Forelimb muscle (tissue), 1 donor: ENCODE results near the gene GPR176. TPM values are rescaled to one million over a fixed set of nuclear protein-coding genes. Genes with fewer than 3 reads are reported as not detected.
"Not testable (repeated sequence)": the region's sequence is repeated elsewhere in the genome, so short reads cannot be mapped to it uniquely, and the experiment has no call there.

ENCODE experiments used
- DNase-seq: peaks from one replicate; pipeline ENCODE4 v3.0.0-alpha.2; 2013; ENCODE audit warnings: low read depth
- polyA plus RNA-seq: library from polyadenylated mRNA; unstranded; fragments of 120-200 nt; gene quantifications from one replicate; pipeline ENCODE4 v1.2.1, GENCODE V29; 2013; ENCODE audit not compliant: insufficient read length

GPR176 gene
- polyA plus RNA-seq, 1 donor, result 3.6 TPM

DNA sequence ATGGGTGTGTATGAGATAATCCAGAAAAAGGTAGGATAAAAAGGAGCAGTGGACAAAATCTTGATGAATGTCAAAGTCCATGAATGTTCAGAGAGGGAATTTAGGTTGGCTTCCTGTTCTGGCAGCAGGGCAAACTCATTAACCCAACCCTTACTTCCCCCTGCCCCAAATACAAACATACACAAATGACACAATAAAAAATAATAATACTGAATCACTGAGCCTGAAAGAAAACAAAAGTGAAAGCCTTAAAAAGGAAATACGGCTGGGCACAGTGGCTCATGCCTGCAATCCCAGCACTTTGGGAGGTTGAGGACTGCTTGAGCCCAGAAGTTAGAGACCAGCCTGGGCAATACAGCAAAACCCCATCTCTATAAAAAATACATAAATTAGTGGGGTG, 62.9 kb downstream of the GPR176 start:
- DNase-seq, result no peak

DNA sequence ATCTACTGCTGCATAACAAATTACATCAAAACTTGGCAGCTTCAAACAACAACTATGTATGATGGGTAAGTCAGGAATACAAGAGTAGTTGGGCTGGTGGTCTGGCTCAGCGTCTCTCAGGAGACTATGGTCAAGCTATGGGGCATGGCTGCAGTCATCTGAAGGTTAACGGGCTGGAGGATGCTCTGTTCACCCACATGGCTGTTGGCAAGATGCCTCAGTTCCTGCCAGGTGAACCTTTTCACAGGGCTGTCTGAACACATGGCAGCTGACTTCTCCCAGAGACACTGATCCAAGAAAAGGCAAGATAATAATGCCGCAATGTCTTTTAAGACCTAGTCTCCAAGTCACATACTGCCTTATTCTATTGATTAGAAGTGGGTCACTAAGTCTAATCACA, 63.7 kb downstream of the GPR176 start:
- no peak for DNase-seq

DNA sequence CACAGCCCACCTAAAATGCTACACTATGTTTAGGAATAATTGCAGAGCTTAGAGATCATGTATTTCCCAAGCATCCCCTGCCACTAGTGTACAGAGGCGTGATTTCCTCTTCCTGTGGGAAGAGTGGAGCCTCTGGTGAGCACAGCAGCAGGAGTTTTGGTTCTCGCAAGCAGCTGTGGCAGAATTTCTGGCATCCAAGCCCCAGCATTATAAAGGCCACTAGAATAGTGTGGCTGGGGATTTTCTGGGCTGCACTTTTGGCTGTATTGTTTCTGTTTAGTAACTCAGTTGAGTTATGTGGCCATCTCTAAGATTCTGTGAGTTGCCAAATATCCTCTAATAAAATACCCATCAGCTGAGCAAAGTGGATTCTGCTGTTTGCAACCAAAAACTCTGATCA, 64.7 kb downstream of the GPR176 start:
- no peak for DNase-seq

DNA sequence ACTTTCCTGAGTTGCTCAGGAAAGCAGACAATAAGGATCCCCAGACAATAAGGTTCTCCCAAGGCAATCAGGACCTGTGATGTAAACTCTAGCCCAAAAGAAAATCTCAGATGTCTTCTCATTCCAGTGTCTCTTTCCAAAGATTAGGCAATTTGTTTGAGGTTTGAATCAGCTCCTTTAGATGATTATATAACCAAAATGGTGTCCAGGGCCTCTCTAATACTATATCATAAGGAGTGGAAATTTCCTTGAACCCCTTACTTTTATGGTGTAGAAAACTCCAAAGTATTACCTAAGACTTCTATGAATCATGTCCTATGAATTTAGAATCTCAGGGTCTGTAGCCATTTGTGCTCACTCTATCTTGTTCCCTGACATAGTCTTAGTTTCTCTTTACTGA, 65.9 kb downstream of the GPR176 start:
- DNase-seq, result no peak

DNA sequence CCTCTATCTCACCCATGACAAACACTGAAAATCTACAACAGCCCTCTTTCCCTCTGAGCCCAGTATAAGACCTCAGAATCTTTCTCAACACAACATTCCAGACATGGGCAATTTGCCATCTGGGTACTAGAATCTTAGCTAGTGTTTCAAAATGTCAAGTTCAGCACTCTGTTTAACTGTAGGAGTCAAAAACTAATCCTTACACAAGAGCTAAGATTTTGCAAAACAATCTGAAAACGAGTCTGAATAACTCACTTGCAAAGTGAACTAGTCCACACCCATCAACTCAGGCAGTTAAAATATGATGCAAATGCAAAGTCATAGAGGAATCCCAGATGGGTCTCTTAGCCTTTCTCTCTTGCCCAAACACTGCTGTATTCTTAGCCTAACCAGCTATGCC, 67.8 kb downstream of the GPR176 start:
- DNase-seq, result no peak

DNA sequence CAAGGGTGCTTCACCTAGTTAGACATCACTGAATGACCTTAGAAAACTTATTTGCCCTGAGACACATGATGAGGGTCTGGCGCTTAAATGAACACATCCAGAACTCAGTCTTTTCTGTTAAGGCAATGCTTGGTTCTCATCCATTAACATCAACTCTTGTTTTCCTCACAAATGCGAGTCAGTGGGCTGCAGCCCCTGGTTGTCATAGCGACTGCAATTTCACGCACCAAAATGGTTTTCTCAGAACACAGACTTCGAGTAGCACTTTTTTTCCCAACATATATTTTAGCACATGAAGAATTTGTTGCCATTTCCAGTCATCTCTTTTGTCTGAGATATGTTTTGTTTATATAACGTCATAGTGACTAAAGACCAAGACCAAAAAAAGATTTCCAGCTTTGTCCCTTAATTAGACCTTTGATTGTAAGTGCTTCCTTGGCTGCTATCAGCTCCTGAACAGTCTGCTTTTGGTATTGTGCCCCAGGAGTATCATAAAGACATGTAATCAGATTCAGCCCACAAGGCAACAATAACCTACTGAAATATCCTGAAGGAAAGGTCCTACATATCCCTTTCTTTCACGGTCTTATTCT, 68.5 kb downstream of the GPR176 start:
- DNase-seq, result no peak

DNA sequence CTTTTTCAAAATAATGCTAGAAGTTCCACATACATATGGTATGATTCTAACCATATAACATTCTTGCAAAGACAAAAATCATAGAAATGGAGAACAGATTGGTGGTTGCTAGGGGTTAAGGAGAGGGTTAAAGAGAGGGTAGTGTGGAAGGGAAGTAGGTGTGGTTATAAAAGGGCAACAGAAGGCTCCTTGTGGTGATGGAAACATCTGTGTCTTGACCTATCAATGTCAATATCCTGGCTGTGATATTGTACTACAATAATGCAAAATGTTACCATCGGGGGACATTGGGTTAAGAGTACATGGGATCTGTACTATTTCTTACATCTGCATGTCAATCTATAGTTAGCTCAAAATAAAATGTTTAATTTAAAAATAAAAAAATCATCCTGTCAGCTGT, 69.6 kb downstream of the GPR176 start:
- DNase-seq, result no peak

DNA sequence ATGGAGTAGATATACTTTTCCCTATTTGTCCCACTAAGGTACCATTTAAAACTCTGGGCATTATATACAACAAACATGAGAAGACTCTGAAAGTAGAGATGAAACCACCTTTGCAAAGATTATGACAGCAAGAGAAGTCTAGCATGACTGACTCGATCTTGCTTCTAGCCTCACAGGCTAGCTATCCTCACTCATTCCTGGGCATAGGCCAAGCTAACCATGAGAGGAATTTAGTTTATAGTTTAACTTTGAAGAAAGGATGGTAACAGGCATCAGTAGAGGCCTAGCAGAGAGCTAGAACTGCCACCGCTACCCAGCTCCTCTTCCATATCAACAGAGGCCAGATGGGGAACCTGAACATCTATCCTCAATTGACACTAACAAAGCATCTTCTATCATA, 74.0 kb downstream of the GPR176 start:
- no peak for DNase-seq

DNA sequence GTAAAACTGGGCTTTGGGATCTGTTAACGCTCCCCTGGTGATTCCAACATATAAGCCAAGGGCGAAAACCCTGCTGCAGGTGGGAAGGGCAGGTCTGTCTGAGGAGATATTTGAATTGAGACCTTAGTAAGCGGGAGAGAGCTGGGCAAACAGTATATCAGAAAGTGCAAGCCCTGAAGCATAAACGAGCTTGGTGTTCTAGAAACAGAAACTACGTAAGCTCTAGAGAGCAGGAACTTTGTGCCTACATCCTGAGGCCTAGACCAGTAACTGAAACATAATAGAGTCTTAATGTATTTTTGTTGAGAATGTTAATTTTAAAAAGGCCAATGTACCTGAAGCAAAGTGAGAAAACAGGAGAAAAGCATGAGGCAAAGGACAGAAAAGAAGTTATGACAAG, 74.5 kb downstream of the GPR176 start:
- no peak for DNase-seq

DNA sequence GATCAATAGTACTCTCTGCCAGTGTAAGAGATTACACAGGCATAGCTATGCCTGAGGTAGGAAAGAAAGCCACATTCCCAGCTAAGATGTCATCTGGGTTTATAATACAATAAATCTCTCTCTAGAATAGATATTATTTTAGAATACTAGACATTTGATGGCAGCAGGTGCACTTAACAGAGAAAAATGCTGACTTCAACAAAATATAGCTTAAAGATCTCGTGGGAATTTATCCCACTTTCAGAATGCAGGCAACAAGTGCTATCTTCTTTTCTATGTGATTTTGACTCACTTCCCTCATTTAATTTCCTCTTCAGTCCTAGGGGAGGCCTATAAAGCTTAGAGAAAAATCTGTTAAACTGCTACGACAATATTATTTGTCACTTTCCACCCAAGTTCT, 76.5 kb downstream of the GPR176 start:
- no peak for DNase-seq

DNA sequence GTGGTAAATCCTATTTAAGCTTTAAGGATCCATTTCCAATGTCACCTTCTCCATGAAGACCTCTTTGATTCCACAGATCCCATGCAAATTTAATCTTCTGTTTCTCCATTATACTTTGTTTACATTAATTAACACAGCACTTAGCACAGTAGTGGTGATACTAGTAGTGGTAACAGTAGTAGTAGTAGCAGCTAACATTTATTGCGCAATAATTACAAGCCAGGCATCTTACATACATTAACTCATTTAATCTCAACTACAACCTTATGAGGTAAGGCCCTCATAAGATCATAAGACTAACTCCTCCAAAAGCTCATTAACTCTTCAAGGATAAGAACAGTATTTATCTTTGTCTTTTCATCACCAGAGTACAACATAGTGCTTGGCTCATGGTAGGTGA, 82.6 kb downstream of the GPR176 start:
- no peak for DNase-seq

DNA sequence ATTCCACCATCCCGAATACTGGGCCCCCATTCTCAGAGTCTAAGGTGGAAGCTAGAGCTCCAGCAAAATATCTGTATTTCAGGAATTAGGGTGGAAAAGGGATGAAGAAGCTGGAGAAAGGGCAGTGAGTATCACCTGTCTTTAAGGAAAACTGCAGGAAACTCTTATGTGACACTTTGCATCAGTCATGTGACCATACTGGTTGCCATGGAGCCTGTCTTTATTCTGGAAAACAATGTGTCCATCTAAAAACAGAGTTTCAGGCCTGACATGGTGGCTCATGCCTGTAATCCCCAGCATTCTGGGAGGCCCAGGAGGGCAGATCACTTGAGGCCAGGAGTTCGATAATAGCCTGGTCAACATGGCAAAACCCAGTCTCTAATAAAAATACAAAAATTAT, 84.5 kb downstream of the GPR176 start:
- no peak for DNase-seq

DNA sequence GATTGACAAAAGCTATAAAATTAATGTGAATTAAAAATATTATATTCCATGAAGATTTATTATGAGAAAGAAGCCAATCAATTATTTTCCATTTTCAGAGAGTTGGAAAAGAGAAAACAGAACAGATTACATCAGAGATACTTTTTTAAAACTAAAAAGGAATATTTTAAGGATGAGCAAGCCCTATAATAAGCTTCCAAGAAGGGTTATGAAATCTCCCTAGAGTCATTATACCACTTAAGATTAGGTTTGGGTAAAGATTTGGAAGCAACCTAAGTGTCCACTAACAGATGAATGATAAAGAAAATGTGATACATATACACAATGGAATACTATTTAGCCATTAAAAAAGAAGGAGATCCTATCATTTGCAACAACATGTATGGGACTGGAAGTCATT, 85.8 kb downstream of the GPR176 start:
- DNase-seq, result no peak

DNA sequence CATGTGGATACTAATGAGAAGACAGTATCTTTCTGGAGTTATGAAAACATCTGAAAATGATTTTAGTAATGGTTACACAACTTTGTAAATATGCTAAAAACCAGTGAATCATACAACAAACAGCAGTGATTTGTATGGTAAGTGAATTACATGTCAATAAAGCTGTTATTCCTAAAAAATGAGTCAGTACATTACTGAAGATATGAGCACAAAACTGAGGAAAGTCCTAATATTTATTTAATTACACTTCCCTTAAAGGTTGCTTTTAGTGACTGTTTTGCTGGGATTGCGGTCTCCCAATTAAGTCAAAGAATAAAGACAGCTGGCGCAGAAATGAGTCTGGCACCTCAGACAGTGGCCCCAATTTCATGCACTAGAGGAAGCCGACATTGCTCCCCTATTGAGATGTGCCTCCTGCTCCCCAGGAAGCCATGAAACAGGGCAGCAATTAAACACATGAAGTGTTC, 86.5 kb downstream of the GPR176 start:
- DNase-seq, result no peak

DNA sequence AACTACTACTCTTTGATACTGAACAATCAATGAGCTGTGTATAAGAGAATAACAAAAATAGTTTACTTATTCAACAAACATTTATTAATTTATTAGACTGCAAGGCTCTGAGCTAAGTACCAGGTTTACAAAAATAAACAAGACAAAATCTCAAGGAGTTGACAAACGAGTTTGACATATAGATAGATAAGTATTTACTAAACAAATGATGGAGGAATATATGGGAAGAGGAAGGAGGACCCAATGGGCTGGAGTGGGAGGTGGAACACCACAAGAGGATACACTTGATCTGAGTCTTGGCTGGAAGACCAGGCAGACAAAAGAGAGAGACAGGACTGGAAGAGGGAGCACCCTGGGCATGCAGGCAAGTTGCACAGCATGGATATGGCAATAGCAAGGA, 89.9 kb downstream of the GPR176 start:
- no peak for DNase-seq

DNA sequence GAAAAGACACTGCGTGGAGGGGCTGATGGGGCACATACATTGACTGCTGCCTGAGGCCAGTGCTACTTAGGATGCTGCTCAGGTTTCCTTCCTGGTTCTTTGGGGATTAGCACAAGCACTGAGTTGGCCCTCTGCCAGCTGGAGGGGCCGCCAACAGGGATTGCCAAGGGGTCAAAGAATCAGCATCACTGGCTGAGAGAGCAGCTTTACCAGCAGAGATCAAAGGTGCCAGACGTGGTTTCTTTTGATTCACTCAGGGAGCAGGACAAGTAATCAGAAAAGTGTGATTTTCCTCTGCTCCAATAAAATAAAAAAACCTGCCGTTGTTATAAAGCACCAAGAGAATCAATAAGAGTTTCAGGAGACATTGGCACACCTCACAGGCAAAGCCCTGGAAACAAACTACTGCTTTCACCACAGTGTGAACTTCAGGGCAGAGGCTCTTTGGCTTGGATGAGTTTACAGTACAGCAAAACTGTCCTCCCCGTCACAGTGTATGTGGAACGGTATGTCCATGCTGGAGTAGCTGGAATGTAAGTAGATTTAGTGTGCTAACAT, 91.6 kb downstream of the GPR176 start:
- DNase-seq, result no peak

DNA sequence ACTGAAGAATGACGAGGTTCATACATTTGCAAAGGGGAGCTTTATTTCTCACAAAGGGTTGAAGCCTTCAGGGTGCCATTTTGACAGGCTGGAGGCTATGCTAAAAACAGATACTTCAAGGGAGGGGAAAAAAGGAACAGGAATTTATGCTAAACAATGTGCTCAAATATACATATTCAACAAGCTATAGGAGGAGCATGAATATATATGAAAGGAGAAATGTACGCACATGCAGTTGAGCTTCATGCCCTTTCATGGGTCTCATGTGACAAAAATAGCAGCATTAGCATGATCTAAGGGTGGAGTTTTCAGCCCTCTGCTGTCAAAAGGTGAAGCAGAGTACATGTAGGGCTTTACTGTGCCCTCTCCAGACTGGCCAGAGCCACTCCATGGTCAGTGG, 93.1 kb downstream of the GPR176 start:
- no peak for DNase-seq

DNA sequence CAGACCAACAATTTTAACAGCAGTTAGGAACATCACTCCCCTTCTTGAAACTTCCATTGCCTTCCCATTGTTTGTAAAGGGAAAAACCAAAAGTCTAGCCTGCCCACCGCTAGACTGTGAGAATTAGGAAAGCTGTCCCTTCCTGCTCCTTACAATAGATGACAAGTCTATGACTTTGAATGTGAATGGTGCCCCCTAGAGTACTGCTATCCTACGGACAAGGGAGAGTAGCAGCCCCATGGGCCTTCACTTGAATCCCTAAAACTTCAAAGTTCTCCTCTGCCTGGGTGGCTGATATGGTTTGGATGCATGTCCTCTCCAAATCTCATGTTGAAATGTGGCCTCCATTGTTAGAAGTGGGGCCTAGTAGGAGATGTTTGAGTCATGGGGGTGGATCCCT, 96.4 kb downstream of the GPR176 start:
- no peak for DNase-seq

DNA sequence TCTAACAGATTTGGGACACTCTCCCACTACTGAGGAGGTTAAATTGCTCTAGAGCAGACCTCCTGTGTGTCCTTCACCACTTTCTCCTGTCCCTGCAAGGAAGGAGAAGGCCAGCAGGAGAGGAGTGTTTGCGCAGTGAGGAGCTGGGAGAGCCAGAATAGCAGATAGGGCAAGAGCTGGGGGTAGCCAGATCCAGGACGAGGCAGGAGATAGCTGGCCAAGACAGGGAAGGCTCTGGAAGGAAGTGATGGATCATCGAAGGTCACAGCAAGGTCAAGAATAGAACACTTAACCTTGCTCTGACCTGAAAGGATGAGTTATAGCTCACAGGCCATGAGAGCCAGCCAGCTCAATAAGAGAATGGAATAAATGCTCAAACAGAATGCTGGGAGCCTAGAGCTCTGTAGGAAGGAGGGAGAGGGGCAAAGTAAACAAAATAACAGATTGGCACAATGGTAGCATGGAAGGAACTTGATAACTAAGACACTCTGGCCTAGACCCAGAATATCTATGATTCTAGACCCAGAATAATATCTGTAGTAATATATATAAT, 99.9 kb downstream of the GPR176 start:
- no peak for DNase-seq

DNA sequence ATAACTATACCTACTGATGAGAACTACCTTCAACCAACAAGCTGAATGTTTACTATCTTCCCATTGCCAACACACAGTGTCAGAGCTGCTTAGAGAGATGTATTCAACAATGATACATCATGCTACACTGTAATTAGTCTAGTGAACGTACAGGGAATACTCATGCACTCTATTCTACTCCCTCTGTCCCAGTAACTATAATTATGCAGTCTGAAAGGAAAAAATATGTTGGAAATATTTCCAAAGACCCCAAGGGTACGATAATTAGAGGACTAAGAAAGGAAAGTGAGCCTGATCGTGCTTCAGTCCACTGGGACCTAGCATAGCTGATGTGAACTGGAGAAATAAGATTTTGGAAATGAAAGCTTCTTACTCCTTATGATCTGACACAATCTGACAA, 100.5 kb downstream of the GPR176 start:
- no peak for DNase-seq

DNA sequence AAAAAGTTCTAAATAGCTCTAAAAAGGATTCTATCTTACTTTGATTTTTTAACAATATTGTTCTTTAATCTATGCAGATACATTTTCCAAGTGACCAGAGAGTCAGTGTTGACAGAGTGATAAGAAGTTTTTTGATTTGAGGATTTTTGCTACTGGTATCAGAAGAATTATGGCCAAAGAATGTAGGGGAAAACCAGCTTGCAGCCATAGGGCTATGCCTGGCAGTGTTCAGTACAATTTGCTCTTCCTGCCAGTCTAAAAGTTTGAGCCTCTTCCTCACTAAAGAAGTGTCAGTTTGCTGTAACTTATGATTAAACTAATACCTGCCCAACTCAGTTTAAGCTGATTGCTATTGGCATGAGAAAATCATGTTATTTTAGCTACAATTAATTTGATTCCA, 102.2 kb downstream of the GPR176 start:
- DNase-seq, result no peak

DNA sequence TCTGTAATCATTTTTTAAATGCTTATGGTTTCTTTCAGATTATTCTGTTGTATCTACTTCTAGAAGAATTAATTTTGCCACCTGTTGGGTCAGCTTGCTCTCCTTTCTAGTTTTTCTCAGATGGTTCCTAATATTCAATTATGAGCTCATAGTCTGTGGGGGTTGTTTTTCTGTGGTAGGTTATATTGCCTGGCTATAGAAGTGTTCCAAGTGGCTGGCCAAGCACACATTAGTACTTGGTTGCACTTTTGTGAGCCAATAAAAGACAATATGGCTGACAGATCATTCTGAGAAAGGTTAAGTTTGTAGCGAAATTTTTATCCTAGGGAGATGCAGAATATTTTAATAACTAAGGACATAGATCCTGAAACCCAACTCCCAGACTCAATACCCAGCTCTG, 105.6 kb downstream of the GPR176 start:
- DNase-seq, result no peak

DNA sequence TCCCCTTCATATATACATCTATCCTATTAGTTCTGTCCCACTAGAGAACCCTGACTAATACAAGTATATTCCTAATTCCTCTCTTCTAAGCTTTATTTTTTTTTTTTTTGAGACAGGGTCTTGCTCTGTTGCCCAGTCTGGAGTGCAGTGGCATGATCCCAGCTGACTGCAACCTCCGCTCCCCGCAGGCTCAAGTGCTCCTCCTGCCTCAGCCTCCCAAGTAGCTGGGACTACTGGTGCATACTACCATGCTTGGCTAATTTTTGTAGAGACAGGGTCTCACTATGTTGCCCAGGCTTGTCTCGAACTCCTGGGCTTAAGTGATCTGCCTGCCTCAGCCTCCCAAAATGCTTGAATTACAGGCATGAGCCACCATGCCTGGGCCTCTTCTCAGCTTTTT, 107.4 kb downstream of the GPR176 start:
- not testable (repeated sequence) for DNase-seq

DNA sequence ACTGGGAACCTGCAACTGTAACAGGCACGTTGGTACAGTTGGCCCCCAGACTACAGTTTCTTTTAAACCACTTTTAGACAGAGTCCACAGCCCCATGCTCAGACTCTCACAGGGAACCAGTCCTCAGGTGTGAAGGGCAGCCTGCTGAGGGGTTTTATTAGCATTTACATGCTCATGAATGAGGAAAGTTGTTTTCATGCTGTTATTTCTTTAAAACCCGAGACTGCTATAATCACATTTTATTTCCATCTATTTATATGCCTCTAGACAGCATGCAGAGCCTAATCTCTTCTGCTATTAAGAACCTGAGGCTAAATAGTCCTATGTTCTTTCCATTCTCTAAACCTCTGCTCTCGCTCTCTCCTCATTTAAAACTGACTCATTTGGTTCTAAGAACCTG, 111.2 kb downstream of the GPR176 start:
- DNase-seq, result no peak
